SK-N-SH treated with all-trans-retinoic acid at 6 μM for 48 hours (cell line): ENCODE measurements around the gene ADAMTS2.

Experiments used
- ATAC-seq: fragments of 200-7000 bp; cut with Tn5 transposase; 3 replicates; pipeline ENCODE4 v1.9.1; 2020; ENCODE audit warnings: mild to moderate bottlenecking, moderate library complexity
- ARNTL ChIP-seq: fragments of 450-650 bp; formaldehyde crosslinking; IDR thresholded peaks from 2 replicates; pipeline ENCODE4 v1.5.0; 2020; ENCODE audit warnings: low read depth, mild to moderate bottlenecking, moderate library complexity, borderline replicate concordance
- BACH2 ChIP-seq: fragments of 250-450 bp; sonication (Bioruptor Pico); IDR thresholded peaks from 2 replicates; pipeline ENCODE4 v1.9.0; 2021; ENCODE audit warnings: mild to moderate bottlenecking, borderline replicate concordance
- CSDC2 ChIP-seq: fragments of 250-450 bp; sonication (Bioruptor Pico); IDR thresholded peaks from 2 replicates; pipeline ENCODE4 v1.5.0; 2020; ENCODE audit warnings: mild to moderate bottlenecking, moderate library complexity
- ESRRG ChIP-seq: fragments of 250-450 bp; sonication (Bioruptor Pico); IDR thresholded peaks from 2 replicates; pipeline ENCODE4 v1.6.1; 2021; ENCODE audit warnings: mild to moderate bottlenecking
- GLIS3 ChIP-seq: fragments of 250-450 bp; sonication (Bioruptor Pico); IDR thresholded peaks from 2 replicates; pipeline ENCODE4 v1.5.0; 2020; ENCODE audit warnings: mild to moderate bottlenecking, moderate library complexity
- ISL1 ChIP-seq: fragments of 250-450 bp; sonication (Bioruptor Pico); IDR thresholded peaks from 2 replicates; pipeline ENCODE4 v2.1.2; 2022; ENCODE audit warnings: mild to moderate bottlenecking, moderate library complexity
- OSR1 ChIP-seq: fragments of 250-450 bp; sonication (Bioruptor Pico); IDR thresholded peaks from 2 replicates; pipeline ENCODE4 v1.8.0; 2022; ENCODE audit warnings: moderate library complexity, mild to moderate bottlenecking, inconsistent platforms
- PPARA ChIP-seq: fragments of 250-450 bp; sonication (Bioruptor Pico); IDR thresholded peaks from 2 replicates; pipeline ENCODE4 v1.5.0; 2020; ENCODE audit warnings: mild to moderate bottlenecking, borderline replicate concordance
- TCF4 ChIP-seq: fragments of 250-450 bp; sonication (Bioruptor Pico); IDR thresholded peaks from 2 replicates; pipeline ENCODE4 v1.8.0; 2021; ENCODE audit warnings: mild to moderate bottlenecking, moderate library complexity, borderline replicate concordance
- TOX ChIP-seq: fragments of 250-450 bp; sonication (Bioruptor Pico); IDR thresholded peaks from 2 replicates; pipeline ENCODE4 v1.8.0; 2021; ENCODE audit warnings: mild to moderate bottlenecking, moderate library complexity, borderline replicate concordance
- TSHZ2 ChIP-seq: fragments of 250-450 bp; sonication (Bioruptor Pico); IDR thresholded peaks from 2 replicates; pipeline ENCODE4 v1.5.0; 2020; ENCODE audit warnings: mild to moderate bottlenecking, moderate library complexity
- ZC3H10 ChIP-seq: fragments of 250-450 bp; sonication (Bioruptor Pico); IDR thresholded peaks from 2 replicates; pipeline ENCODE4 v1.5.1; 2021; ENCODE audit warnings: mild to moderate bottlenecking, moderate library complexity
- ZFP3 ChIP-seq: fragments of 250-450 bp; sonication (Bioruptor Pico); IDR thresholded peaks from 2 replicates; pipeline ENCODE4 v1.5.0; 2020; ENCODE audit warnings: mild to moderate bottlenecking, moderate library complexity
- ZFP30 ChIP-seq: fragments of 450-650 bp; formaldehyde crosslinking; IDR thresholded peaks from 2 replicates; pipeline ENCODE4 v1.5.0; 2022; ENCODE audit warnings: mild to moderate bottlenecking, moderate library complexity
- ZNF565 ChIP-seq: fragments of 450-650 bp; formaldehyde crosslinking; conservative IDR thresholded peaks from 2 replicates; pipeline ENCODE4 v1.5.0; 2020; ENCODE audit warnings: low read depth, mild to moderate bottlenecking, moderate library complexity
- ZNF70 ChIP-seq: fragments of 450-650 bp; formaldehyde crosslinking; IDR thresholded peaks from 2 replicates; pipeline ENCODE4 v1.5.0; 2020; ENCODE audit warnings: mild to moderate bottlenecking, moderate library complexity
- TF ChIP-seq, protein P1 (sequence below): fragments of 250-450 bp; sonication (Bioruptor Pico); IDR thresholded peaks from 2 replicates; pipeline ENCODE4 v1.8.0; 2020; ENCODE audit warnings: mild to moderate bottlenecking, moderate library complexity, borderline replicate concordance
- TF ChIP-seq, protein P2 (sequence below): fragments of 250-450 bp; sonication (Bioruptor Pico); IDR thresholded peaks from 2 replicates; pipeline ENCODE4 v1.5.1; 2020; ENCODE audit warnings: low read depth, mild to moderate bottlenecking, moderate library complexity
- TF ChIP-seq, protein P3 (sequence below): fragments of 250-450 bp; sonication (Bioruptor Pico); IDR thresholded peaks from 2 replicates; pipeline ENCODE4 v1.5.1; 2021; ENCODE audit warnings: mild to moderate bottlenecking, moderate library complexity

Gene ADAMTS2

GRCh38 chr5:179259731-179260323 is 85.4 kb downstream of the ADAMTS2 start:
- no peak for ATAC-seq
- TF ChIP-seq, protein P1, sequence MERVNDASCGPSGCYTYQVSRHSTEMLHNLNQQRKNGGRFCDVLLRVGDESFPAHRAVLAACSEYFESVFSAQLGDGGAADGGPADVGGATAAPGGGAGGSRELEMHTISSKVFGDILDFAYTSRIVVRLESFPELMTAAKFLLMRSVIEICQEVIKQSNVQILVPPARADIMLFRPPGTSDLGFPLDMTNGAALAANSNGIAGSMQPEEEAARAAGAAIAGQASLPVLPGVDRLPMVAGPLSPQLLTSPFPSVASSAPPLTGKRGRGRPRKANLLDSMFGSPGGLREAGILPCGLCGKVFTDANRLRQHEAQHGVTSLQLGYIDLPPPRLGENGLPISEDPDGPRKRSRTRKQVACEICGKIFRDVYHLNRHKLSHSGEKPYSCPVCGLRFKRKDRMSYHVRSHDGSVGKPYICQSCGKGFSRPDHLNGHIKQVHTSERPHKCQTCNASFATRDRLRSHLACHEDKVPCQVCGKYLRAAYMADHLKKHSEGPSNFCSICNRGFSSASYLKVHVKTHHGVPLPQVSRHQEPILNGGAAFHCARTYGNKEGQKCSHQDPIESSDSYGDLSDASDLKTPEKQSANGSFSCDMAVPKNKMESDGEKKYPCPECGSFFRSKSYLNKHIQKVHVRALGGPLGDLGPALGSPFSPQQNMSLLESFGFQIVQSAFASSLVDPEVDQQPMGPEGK (CRISPR knock-in tag): no peak
- TF ChIP-seq GLIS3 (CRISPR knock-in tag) (no peak), ZC3H10 (CRISPR knock-in tag) (no peak), CSDC2 (CRISPR knock-in tag) (no peak), TSHZ2 (CRISPR knock-in tag) (no peak), OSR1 (no peak), ARNTL (CRISPR knock-in tag) (no peak), TCF4 (CRISPR knock-in tag) (no peak), ISL1 (CRISPR knock-in tag) (no peak), TOX (CRISPR knock-in tag) (no peak), ESRRG (CRISPR knock-in tag) (no peak)
- TF ChIP-seq, protein P2, sequence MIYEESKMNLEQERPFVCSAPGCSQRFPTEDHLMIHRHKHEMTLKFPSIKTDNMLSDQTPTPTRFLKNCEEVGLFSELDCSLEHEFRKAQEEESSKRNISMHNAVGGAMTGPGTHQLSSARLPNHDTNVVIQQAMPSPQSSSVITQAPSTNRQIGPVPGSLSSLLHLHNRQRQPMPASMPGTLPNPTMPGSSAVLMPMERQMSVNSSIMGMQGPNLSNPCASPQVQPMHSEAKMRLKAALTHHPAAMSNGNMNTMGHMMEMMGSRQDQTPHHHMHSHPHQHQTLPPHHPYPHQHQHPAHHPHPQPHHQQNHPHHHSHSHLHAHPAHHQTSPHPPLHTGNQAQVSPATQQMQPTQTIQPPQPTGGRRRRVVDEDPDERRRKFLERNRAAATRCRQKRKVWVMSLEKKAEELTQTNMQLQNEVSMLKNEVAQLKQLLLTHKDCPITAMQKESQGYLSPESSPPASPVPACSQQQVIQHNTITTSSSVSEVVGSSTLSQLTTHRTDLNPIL: no peak

- TF ChIP-seq, protein P2: no peak
- TF ChIP-seq BACH2: no peak
- TF ChIP-seq, protein P3, sequence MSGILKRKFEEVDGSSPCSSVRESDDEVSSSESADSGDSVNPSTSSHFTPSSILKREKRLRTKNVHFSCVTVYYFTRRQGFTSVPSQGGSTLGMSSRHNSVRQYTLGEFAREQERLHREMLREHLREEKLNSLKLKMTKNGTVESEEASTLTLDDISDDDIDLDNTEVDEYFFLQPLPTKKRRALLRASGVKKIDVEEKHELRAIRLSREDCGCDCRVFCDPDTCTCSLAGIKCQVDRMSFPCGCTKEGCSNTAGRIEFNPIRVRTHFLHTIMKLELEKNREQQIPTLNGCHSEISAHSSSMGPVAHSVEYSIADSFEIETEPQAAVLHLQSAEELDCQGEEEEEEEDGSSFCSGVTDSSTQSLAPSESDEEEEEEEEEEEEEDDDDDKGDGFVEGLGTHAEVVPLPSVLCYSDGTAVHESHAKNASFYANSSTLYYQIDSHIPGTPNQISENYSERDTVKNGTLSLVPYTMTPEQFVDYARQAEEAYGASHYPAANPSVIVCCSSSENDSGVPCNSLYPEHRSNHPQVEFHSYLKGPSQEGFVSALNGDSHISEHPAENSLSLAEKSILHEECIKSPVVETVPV (CRISPR knock-in tag): no peak
- TF ChIP-seq ZNF565: no peak
- no peak for TF ChIP-seq ZFP3 (CRISPR knock-in tag)
- no peak for TF ChIP-seq PPARA
- TF ChIP-seq ZFP30 (CRISPR knock-in tag): no peak
- ATAC-seq: no peak
Measured at GRCh38 chr5:179258922-179259730, 86.1 kb downstream of the ADAMTS2 start.

- ATAC-seq: no peak
- TF ChIP-seq BACH2 (no peak), ZNF70 (CRISPR knock-in tag) (no peak), ISL1 (CRISPR knock-in tag) (no peak), ESRRG (CRISPR knock-in tag) (no peak), ARNTL (CRISPR knock-in tag) (no peak), OSR1 (no peak), GLIS3 (CRISPR knock-in tag) (no peak), ZC3H10 (CRISPR knock-in tag) (no peak), ZNF565 (no peak)
- TF ChIP-seq, protein P3 (CRISPR knock-in tag): no peak
Measured at GRCh38 chr5:179258001-179258921, 87.0 kb downstream of the ADAMTS2 start.
